ENCODE data around the gene ELMOD1.

Gene ELMOD1

DNA sequence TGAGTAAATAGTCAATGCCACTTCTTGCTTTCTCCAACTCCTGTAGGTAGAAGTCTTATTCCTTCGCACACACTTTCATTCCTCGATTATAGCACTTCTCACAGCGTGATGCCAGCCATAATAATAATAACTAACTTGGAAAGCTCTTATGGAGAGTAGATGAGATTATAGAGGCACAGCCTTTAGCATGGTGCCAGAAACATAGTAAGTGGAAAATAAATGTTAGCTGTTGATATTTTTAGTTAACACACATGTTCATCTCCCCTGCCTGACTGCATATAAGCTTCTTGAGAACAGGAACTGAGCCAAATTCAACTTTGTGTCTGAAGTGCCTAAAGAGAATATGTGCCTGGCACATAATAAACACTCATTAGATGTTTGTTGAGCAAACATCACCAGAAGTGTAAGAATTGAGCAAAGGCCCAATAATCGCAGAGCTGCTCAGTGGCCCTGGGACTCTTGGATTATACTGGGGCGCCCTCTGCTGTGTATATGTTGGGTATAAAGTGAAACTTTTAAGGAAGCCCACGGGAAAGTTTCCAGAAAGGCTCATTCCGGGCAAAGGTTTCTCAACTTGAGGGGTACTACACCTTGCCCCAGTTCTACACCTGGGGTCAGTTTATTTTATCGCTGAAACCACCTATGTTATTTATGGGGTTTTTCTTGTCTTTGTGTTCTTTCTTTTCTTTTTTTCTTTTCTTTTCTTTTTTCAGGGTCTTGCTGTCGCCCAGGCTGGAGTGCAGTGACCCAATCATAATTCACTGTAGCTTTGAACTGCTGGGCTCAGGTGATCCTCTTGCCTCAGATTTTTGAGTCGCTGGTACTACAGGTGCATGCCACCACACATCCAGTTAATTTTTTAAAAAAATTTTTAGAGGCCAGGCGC is 98.6 kb downstream of the ELMOD1 start:
- DNase-seq (ENCODE audit: low spot score), result peak; percentile 58
- TF ChIP-seq CTCF (IDR thresholded peaks at IDR 0.05; ENCODE audit: extremely low read depth, insufficient read depth, missing control alignments), result peak; percentile 67
- in situ Hi-C loops (cut with MboI; ENCODE audit: low pct_unique_long_range_greater_than_20kb, low sequenced_read_pairs, unreplicated experiment), result loop anchor here (10.0 kb wide), 1 partner anchor 115 kb away; no protein-coding TSS in a partner anchor

DNA sequence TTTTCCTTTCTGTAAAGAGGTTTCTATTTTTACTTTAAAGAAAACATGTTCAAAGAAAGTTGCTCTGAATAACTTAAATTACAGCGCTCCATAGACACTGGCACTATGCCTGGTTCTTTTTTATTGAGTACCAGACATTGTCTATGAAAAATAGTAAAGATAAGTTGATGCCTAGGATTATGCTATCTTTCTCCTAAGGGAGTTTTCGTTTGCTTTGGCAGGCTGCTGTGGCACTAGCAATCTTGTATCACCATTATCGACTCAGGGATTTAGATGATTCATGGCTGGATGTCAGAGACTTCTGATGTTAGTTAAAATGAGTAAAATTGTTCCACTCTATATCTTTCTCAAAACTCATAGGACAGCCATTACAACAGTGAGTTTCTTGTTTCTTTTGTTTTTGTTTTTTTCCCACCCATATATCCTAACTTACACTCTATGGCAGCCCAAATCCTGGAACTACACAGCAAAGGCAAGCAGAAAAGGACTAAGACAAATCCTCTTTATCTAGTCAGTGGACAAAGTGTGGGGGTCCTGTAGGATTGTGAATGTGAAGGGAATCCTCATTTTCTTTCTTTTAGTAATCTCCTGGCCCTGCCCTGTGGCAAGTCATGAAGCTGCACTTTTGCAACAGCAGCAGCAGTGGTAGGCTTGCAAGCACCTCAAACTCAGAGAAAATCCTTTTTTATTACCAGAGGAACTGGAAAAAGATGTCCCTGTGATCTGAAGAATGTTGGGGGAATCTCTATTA is 100.2 kb downstream of the ELMOD1 start:
- DNase-seq (ENCODE audit: low spot score), result no peak
- in situ Hi-C loops (cut with MboI; ENCODE audit: low pct_unique_long_range_greater_than_20kb, low sequenced_read_pairs, unreplicated experiment), result no loop called here
- TF ChIP-seq CTCF (IDR thresholded peaks at IDR 0.05; ENCODE audit: extremely low read depth, insufficient read depth, missing control alignments), result no peak

DNA sequence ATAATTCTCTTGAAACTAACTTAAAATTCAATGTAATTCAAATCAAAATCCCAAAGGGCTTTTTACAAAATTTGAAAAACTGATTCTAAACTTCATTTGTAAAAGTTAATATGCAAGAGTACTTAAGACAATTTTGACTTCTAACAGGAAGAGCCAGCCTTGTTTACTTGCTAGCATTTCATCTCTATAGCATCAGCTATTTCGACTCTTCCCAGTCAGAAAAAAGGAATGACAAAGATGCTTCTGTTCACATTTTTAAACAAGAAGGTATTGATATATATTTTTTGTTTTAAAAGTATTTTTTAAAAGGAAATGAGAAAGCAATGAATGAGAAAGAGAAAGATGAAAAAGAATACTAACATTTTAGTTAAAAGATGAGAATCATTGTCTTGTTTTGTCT is 104.5 kb downstream of the ELMOD1 start:
- no peak for DNase-seq (ENCODE audit: low spot score)
- no peak for TF ChIP-seq CTCF (IDR thresholded peaks at IDR 0.05; ENCODE audit: extremely low read depth, insufficient read depth, missing control alignments)

GRCh38 chr11:107696140-107696539 is 105.2 kb downstream of the ELMOD1 start:
- no peak for DNase-seq (ENCODE audit: low spot score)
- no peak for TF ChIP-seq CTCF (IDR thresholded peaks at IDR 0.05; ENCODE audit: extremely low read depth, insufficient read depth, missing control alignments)
- in situ Hi-C loops (cut with MboI; ENCODE audit: low pct_unique_long_range_greater_than_20kb, low sequenced_read_pairs, unreplicated experiment), result no loop called here

More for the DNA sequence above, 104.5 kb downstream of the ELMOD1 start:
- in situ Hi-C loops (cut with MboI; ENCODE audit: low pct_unique_long_range_greater_than_20kb, low sequenced_read_pairs, unreplicated experiment), result no loop called here

DNA sequence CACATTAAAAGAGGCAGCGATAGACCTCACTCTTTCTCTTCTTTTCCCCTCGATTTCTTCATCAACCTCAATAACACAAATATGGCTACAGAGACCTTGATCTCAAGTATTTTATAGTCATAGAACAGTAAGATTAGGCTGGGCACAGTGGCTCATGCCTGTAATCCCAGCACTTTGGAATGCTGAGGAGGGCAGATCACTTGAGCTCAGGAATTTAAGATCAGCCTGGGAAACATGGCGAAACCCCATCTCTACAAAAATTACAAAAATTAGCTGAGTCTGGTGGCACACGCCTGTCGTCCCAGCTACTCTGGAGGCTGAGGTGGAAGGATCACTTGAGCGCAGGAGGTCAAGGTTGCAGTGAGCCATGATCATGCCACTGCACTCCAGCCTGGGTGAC is 106.3 kb downstream of the ELMOD1 start:
- no peak for TF ChIP-seq CTCF (IDR thresholded peaks at IDR 0.05; ENCODE audit: extremely low read depth, insufficient read depth, missing control alignments)
- in situ Hi-C loops (cut with MboI; ENCODE audit: low pct_unique_long_range_greater_than_20kb, low sequenced_read_pairs, unreplicated experiment), result no loop called here
- DNase-seq (ENCODE audit: low spot score), result no peak

DNA sequence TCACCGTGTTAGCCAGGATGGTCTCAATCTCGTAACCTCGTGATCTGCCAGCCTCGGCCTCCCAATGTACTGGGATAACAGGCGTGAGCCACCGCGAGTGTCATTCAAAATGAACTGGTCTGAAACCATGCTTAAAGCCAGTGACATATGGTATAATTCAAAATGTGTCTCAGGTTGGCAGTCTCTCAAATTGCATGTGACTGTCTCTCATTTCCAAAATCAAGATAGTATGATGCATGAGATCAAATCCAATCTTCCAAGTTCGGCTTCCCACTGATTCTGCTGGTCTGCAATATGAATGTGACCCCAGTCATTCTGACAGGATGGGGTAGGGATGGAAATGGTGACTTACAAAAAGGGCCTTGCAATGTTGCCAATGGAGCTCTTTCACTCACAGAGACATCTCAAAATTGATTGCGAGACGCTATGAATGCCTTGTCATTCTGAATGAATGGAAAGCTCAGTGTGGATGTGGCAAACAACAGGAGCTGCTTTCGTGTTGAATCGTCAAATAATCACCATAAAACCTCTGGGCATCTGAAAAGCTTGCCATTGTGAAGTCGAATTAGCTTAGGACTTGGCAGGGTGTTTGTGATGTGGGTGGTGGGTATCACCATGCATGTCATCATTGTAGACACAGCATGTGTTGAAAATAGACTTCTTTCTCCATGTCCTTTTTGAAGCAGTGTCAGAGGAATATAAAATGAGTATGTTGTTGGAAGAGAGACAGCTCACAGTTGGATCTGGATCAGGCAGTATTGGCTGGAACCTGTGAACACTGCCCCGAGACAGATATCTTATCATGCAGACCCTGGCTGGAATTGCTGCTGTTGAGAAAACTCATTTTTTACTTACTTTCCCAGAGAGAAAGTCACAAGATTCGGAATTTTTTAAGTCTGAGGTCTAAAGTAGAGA is 108.7 kb downstream of the ELMOD1 start:
- in situ Hi-C loops (cut with MboI; ENCODE audit: low pct_unique_long_range_greater_than_20kb, low sequenced_read_pairs, unreplicated experiment), result no loop called here
- no peak for DNase-seq (ENCODE audit: low spot score)
- TF ChIP-seq CTCF (IDR thresholded peaks at IDR 0.05; ENCODE audit: extremely low read depth, insufficient read depth, missing control alignments), result no peak

Measured in GM13977 (cell line).